GM23338 (cell line): ENCODE results near the gene ULK4. TPM values are rescaled to one million over a fixed set of nuclear protein-coding genes. Genes with fewer than 3 reads are reported as not detected.

Experiments used
- ATAC-seq: fragments of 200-7000 bp; cut with Tn5 transposase; 3 replicates; pipeline ENCODE4 v1.9.1; 2020
- DNase-seq: peaks from one replicate; pipeline ENCODE4 v3.0.0-alpha.2; 2015; ENCODE audit warnings: low spot score
- H2AFZ ChIP-seq: fragments of 200-600 bp; sonication (generic); 2 replicates; pipeline ENCODE4 v1.8.0; 2016; ENCODE audit warnings: antibody characterized with exemption, mild to moderate bottlenecking, moderate library complexity
- H3F3A ChIP-seq: fragments of 200-600 bp; sonication (generic); replicated peaks from 2 replicates; pipeline ENCODE4 v1.8.0; 2017; ENCODE audit warnings: antibody characterized with exemption, mixed run types, low read depth
- H3K27ac ChIP-seq: fragments of 200-600 bp; sonication (generic); 2 replicates; pipeline ENCODE4 v1.6.1; 2016; ENCODE audit warnings: low read depth
- H3K27me3 ChIP-seq: fragments of 200-600 bp; sonication (generic); 2 replicates; pipeline ENCODE4 v1.8.0; 2016; ENCODE audit warnings: mild to moderate bottlenecking, mixed run types, moderate library complexity; ENCODE audit not compliant: insufficient read depth
- H3K36me3 ChIP-seq: fragments of 200-600 bp; sonication (generic); 2 replicates; pipeline ENCODE4 v1.8.0; 2016; ENCODE audit warnings: mild to moderate bottlenecking; ENCODE audit not compliant: insufficient read depth
- H3K4me1 ChIP-seq: fragments of 200-600 bp; sonication (generic); 2 replicates; pipeline ENCODE4 v1.8.0; 2016; ENCODE audit warnings: mild to moderate bottlenecking, moderate library complexity; ENCODE audit not compliant: insufficient read depth
- H3K4me2 ChIP-seq: fragments of 200-600 bp; sonication (generic); 2 replicates; pipeline ENCODE4 v1.7.1; 2017; ENCODE audit warnings: mixed run types
- H3K4me3 ChIP-seq: fragments of 200-600 bp; sonication (generic); 2 replicates; pipeline ENCODE4 v1.6.1; 2016; ENCODE audit warnings: mixed run types
- H3K79me2 ChIP-seq: fragments of 200-600 bp; sonication (generic); replicated peaks from 2 replicates; pipeline ENCODE4 v1.8.0; 2017; ENCODE audit warnings: mild to moderate bottlenecking; ENCODE audit not compliant: insufficient read depth
- H3K9me2 ChIP-seq: fragments of 200-600 bp; sonication (generic); 2 replicates; pipeline ENCODE4 v1.8.0; 2017; ENCODE audit not compliant: insufficient read depth
- H4K20me1 ChIP-seq: fragments of 200-600 bp; sonication (generic); replicated peaks from 2 replicates; pipeline ENCODE4 v1.8.0; 2017; ENCODE audit warnings: mild to moderate bottlenecking; ENCODE audit not compliant: insufficient read depth
- H3K27ac Mint-ChIP-seq: 2 replicates; pipeline ENCODE4 v1.8.0; 2020; ENCODE audit warnings: inconsistent platforms, mild to moderate bottlenecking, moderate library complexity, mixed read lengths
- H3K27me3 Mint-ChIP-seq: 3 replicates; pipeline ENCODE4 v1.8.0; 2022; ENCODE audit warnings: low read depth, mild to moderate bottlenecking, moderate library complexity, mixed read lengths, inconsistent platforms; ENCODE audit not compliant: insufficient read depth, poor library complexity
- H3K36me3 Mint-ChIP-seq: 3 replicates; pipeline ENCODE4 v1.8.0; 2021; ENCODE audit warnings: low read depth, mild to moderate bottlenecking, inconsistent platforms, moderate library complexity, mixed read lengths
- H3K4me1 Mint-ChIP-seq: 3 replicates; pipeline ENCODE4 v1.8.0; 2020; ENCODE audit warnings: mild to moderate bottlenecking, inconsistent platforms, mixed read lengths
- H3K4me3 Mint-ChIP-seq: 3 replicates; pipeline ENCODE4 v1.8.0; 2021; ENCODE audit warnings: moderate library complexity, mild to moderate bottlenecking, inconsistent platforms, mixed read lengths
- H3K9me3 Mint-ChIP-seq: 3 replicates; pipeline ENCODE4 v1.8.0; 2020; ENCODE audit warnings: moderate library complexity, mild to moderate bottlenecking, inconsistent platforms, mixed read lengths
- CREB1 ChIP-seq: fragments of 250-450 bp; sonication (Bioruptor Pico); IDR thresholded peaks from 2 replicates; pipeline ENCODE4 v1.5.0; 2020; ENCODE audit warnings: low read depth, mild to moderate bottlenecking, moderate library complexity
- EZH2 ChIP-seq: fragments of 200-600 bp; sonication (generic); IDR thresholded peaks from one replicate; pipeline ENCODE4 v1.8.0; 2017; ENCODE audit warnings: antibody characterized with exemption, mild to moderate bottlenecking, low read depth; ENCODE audit not compliant: unreplicated experiment
- EZH2phosphoT487 ChIP-seq: fragments of 200-600 bp; sonication (generic); IDR thresholded peaks from one replicate; pipeline ENCODE4 v1.8.1; 2018; ENCODE audit warnings: antibody characterized with exemption; ENCODE audit not compliant: unreplicated experiment
- JUNB ChIP-seq: IDR thresholded peaks from one replicate; pipeline ENCODE4 v1.6.1; 2016; ENCODE audit warnings: antibody characterized with exemption; ENCODE audit not compliant: unreplicated experiment
- NANOG ChIP-seq: IDR thresholded peaks from 2 replicates; pipeline ENCODE4 v1.6.1; 2016; ENCODE audit warnings: antibody characterized with exemption, borderline replicate concordance
- POLR2AphosphoS5 ChIP-seq: IDR thresholded peaks from 2 replicates; pipeline ENCODE4 v1.6.1; 2016; ENCODE audit warnings: antibody characterized with exemption, low read depth
- STAT1 ChIP-seq: IDR thresholded peaks from one replicate; pipeline ENCODE4 v1.6.1; 2016; ENCODE audit warnings: antibody characterized with exemption; ENCODE audit not compliant: unreplicated experiment
- ZNF114 ChIP-seq: fragments of 250-450 bp; sonication (Bioruptor Pico); IDR thresholded peaks from 2 replicates; pipeline ENCODE4 v1.5.0; 2020; ENCODE audit warnings: mild to moderate bottlenecking, moderate library complexity
- ZNF331 ChIP-seq: fragments of 250-450 bp; sonication (Bioruptor Pico); IDR thresholded peaks from 2 replicates; pipeline ENCODE4 v1.5.0; 2020; ENCODE audit warnings: low read depth, mild to moderate bottlenecking, moderate library complexity
- ZNF462 ChIP-seq: fragments of 250-450 bp; sonication (Bioruptor Pico); IDR thresholded peaks from 2 replicates; pipeline ENCODE4 v1.5.0; 2020; ENCODE audit warnings: mild to moderate bottlenecking, moderate library complexity
- polyA plus RNA-seq: library from polyadenylated mRNA; unstranded; fragments of >200 nt; fragmentation: Nextera tagmentation; extraction: Ambion mirVana; gene quantifications from 2 replicates; pipeline ENCODE4 v1.2.1, GENCODE V29; 2016
- total RNA-seq: library from RNA; depleted of rRNA; stranded (reverse); fragments of >200 nt; shearing (Covaris generic); gene quantifications from 2 replicates; pipeline ENCODE4 v1.2.3, GENCODE V29; 2014
- TF ChIP-seq, protein P1 (sequence below), 2 experiments: fragments of 200-600 bp in 1 of 2; sonication (generic) in 1 of 2; conservative IDR thresholded peaks; 2 replicates each; pipeline versions ENCODE4 v1.5.1 to v1.6.1; 2016 to 2017; ENCODE audit warnings: antibody characterized with exemption in 2 of 2, low read depth in 2 of 2, mild to moderate bottlenecking in 2 of 2, moderate library complexity in 1 of 2
- TF ChIP-seq, protein P2 (sequence below): IDR thresholded peaks from one replicate; pipeline ENCODE4 v1.6.1; 2018; ENCODE audit warnings: antibody characterized with exemption; ENCODE audit not compliant: unreplicated experiment
- TF ChIP-seq, protein P3 (sequence below): IDR thresholded peaks from 2 replicates; pipeline ENCODE4 v1.6.1; 2016; ENCODE audit warnings: antibody characterized with exemption

Gene ULK4
- total and polyA plus RNA-seq, 2 experiments from 2014 or later = 20.8 to 41.4 TPM

- Histone ChIP-seq H3K4me1 (peaks cover 27% of the 10 kb centered on the region), H3K9me2 (no peaks in the 10 kb centered on the region), H3K36me3 (no peaks in the 10 kb centered on the region), H3K27me3 (peaks cover 9% of the 10 kb centered on the region; the same call in 1 of the 2 replicates), H3K4me2 (peak overlapping the region; percentile 84), H3K79me2 (peaks cover 36% of the 10 kb centered on the region), H3K4me3 (peak overlapping the region; percentile 92), H3F3A (no peaks in the 10 kb centered on the region), H4K20me1 (peaks cover 24% of the 10 kb centered on the region), H2AFZ (peak overlapping the region; percentile 57; the same call in 1 of the 2 replicates), H3K27ac (no peak overlapping the region)
- no peaks in the 10 kb centered on the region for H3K9me3 Mint-ChIP-seq
- H3K27ac Mint-ChIP-seq = peak overlapping the region; percentile 76; the same call in 1 of the 2 replicates
- peaks cover 10% of the 10 kb centered on the region; the same call in 2 of the 3 replicates for H3K36me3 Mint-ChIP-seq
- peaks cover 9% of the 10 kb centered on the region for H3K27me3 Mint-ChIP-seq
- H3K4me3 Mint-ChIP-seq = peak overlapping the region; percentile 86
- H3K4me1 Mint-ChIP-seq = peaks cover 30% of the 10 kb centered on the region
- ATAC-seq (no peak), DNase-seq (no peak)
- TF ChIP-seq POLR2AphosphoS5 (no peak), CREB1 (no peak), EZH2phosphoT487 (no peak), EZH2 (no peak), STAT1 (no peak), ZNF114 (CRISPR knock-in tag) (no peak), ZNF331 (no peak), ZNF462 (CRISPR knock-in tag) (no peak), JUNB (no peak), NANOG (no peak)
- TF ChIP-seq, protein P1, sequence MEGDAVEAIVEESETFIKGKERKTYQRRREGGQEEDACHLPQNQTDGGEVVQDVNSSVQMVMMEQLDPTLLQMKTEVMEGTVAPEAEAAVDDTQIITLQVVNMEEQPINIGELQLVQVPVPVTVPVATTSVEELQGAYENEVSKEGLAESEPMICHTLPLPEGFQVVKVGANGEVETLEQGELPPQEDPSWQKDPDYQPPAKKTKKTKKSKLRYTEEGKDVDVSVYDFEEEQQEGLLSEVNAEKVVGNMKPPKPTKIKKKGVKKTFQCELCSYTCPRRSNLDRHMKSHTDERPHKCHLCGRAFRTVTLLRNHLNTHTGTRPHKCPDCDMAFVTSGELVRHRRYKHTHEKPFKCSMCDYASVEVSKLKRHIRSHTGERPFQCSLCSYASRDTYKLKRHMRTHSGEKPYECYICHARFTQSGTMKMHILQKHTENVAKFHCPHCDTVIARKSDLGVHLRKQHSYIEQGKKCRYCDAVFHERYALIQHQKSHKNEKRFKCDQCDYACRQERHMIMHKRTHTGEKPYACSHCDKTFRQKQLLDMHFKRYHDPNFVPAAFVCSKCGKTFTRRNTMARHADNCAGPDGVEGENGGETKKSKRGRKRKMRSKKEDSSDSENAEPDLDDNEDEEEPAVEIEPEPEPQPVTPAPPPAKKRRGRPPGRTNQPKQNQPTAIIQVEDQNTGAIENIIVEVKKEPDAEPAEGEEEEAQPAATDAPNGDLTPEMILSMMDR (conservative IDR thresholded peaks at IDR 0.05; ENCODE audit: low read depth in 2 of 2) = no peak
- TF ChIP-seq, protein P2, sequence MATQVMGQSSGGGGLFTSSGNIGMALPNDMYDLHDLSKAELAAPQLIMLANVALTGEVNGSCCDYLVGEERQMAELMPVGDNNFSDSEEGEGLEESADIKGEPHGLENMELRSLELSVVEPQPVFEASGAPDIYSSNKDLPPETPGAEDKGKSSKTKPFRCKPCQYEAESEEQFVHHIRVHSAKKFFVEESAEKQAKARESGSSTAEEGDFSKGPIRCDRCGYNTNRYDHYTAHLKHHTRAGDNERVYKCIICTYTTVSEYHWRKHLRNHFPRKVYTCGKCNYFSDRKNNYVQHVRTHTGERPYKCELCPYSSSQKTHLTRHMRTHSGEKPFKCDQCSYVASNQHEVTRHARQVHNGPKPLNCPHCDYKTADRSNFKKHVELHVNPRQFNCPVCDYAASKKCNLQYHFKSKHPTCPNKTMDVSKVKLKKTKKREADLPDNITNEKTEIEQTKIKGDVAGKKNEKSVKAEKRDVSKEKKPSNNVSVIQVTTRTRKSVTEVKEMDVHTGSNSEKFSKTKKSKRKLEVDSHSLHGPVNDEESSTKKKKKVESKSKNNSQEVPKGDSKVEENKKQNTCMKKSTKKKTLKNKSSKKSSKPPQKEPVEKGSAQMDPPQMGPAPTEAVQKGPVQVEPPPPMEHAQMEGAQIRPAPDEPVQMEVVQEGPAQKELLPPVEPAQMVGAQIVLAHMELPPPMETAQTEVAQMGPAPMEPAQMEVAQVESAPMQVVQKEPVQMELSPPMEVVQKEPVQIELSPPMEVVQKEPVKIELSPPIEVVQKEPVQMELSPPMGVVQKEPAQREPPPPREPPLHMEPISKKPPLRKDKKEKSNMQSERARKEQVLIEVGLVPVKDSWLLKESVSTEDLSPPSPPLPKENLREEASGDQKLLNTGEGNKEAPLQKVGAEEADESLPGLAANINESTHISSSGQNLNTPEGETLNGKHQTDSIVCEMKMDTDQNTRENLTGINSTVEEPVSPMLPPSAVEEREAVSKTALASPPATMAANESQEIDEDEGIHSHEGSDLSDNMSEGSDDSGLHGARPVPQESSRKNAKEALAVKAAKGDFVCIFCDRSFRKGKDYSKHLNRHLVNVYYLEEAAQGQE = no peak
- TF ChIP-seq, protein P3, sequence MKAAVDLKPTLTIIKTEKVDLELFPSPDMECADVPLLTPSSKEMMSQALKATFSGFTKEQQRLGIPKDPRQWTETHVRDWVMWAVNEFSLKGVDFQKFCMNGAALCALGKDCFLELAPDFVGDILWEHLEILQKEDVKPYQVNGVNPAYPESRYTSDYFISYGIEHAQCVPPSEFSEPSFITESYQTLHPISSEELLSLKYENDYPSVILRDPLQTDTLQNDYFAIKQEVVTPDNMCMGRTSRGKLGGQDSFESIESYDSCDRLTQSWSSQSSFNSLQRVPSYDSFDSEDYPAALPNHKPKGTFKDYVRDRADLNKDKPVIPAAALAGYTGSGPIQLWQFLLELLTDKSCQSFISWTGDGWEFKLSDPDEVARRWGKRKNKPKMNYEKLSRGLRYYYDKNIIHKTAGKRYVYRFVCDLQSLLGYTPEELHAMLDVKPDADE = no peak
Observed at GRCh38 chr3:41198526-41198925, 763.4 kb downstream of the ULK4 start.
